IPS DF 4.7 (cell line): Measurements from ENCODE around the gene ESYT3.

ENCODE experiments used
- DNase-seq: peaks from one replicate; pipeline ENCODE4 v3.0.0-alpha.2; 2013; ENCODE audit warnings: low spot score; ENCODE audit errors: extremely low read depth

The ESYT3 gene

DNA sequence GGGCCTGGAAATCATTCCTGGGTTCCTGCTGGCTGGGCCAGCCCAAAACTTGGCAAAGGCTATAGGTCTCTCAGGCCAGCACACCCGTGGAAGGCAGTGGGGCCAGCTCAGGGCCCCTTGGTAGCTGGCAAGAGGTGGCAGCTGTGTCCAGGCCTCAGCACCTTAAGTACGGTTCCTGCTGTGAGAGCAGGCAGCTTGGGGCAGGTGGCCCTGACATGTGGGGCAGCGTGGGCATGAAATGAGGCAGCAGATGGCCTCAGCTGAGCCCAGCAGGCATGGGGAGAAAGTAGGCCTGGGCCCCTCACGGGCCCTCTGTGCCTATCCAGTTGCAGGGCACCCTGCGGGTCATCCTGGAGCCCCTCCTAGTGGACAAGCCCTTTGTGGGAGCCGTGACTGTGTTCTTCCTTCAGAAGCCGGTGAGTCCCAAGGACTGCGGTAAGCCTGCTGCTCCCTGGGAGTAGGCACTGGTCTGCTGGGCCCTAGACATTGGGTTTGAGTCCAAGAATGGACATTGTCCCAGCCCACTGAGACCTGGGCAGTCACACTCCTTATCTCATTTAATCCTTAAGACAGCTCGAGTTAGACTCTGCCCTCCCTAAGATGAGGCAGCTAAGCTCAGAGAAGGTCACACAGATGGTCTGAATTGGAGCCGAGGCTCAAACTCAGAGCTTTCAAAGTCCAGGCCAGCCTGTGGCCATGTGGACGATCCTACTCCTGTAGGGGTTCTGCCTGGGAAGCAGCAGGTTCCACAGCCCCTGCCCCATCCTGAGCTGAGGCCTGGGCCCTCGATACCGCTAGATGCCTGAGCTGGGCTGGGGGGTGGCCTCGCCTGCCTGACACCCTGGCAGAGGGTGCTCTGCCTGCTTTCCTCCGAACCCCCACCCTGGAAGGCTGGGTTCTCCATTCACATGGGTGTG, 25.5 kb downstream of the ESYT3 start:
- no peak for DNase-seq

DNA sequence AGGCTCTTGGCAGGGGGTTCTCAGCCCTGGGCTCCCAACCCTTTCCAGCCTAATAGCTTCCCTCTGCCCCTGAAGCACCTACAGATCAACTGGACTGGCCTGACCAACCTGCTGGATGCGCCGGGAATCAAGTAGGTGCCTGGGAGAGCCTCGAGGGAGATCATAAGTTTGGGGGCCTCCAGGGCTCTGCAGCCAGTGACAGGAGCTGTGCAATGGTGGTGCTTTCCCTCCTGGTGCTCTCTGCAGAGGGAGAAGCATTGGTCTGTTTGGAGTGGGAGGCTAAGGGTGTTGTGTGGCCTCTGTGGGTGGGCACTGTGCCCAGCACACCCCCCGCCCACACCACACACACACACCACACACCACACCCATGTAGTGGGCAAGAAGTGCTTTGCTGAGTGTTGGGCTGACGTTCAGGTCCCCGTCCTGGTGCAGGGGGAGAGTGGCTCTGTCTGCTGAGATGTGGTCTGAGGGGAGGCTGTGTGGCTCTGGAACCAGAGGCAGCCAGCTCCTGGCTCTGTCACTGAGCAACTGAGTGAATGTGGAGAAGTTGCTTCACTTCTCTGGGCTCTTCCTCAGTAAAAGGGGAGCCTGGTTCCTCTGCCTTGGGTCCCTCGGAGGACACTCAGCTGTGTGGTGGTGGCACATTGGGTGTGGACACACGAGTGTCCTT, 26.3 kb downstream of the ESYT3 start:
- no peak for DNase-seq

DNA sequence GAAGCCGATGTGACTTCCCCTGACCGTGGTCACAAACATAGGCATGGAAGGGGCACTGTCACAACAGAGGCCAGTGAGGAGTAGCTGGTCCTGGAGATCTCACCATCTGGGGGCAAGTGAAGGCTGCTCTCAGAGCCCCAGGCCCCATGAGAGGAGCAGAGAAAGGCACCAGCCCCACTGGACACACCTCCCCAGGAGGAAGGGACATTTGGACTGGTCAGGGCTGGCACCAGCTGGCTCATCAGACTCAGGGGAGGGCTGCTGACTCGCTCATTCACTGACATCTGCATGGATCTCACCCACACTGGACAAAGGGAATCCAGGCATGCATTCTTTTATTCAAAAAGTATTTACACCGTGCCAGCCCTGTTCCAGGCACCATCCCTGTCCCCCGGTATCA, 26.8 kb downstream of the ESYT3 start:
- no peak for DNase-seq

- no peak for DNase-seq
Observed at GRCh38 chr3:138461896-138462295, 27.5 kb downstream of the ESYT3 start.

GRCh38 chr3:138463724-138464490, 29.5 kb downstream of the ESYT3 start:
- DNase-seq: no peak

GRCh38 chr3:138464491-138464860, 30.1 kb downstream of the ESYT3 start:
- no peak for DNase-seq

- no peak for DNase-seq
Observed at GRCh38 chr3:138465451-138465850, 31.0 kb downstream of the ESYT3 start.

DNA sequence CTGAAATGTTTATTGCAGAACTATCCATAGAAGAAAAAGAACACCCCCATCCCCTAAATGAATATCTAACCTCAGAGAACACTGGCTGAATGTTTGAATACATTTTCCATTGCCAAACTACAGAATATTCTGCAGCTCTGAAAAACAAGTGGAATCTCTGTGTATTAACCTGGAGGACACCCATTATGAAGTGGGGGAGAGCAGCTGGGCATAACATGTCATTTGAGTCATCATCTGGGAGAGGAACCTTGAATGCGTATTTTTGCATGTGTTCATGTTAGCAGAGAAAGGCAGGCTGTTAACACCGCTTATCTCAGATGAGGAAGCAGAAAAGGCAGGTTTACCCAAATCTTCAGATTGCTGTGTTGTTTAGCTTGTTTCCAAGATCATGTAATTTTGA, 31.5 kb downstream of the ESYT3 start:
- DNase-seq: no peak

GRCh38 chr3:138467931-138468330, 33.5 kb downstream of the ESYT3 start:
- no peak for DNase-seq

- DNase-seq: no peak
Observed at GRCh38 chr3:138468451-138468850, 34.0 kb downstream of the ESYT3 start.

DNA sequence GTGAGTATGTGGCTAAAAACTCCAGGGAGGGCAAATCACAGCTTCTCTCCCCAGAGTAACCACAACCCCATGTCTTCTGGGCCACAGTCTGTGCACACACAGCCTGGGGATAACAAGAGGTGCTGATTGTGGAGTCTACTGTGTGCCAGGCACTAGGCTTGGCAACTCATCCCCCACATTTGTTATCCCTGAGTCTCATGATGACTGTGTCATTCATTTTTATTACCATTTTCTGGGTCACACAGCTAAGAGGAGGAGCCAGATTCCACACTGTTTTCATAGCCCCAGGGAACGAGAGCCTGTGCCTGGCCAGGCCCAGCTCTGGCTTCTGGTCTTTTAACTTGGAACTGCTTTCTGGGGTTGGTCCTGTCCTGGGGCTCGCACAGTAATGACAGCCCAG, 34.5 kb downstream of the ESYT3 start:
- no peak for DNase-seq

GRCh38 chr3:138469874-138470273, 35.5 kb downstream of the ESYT3 start:
- DNase-seq: no peak

- DNase-seq: no peak
Observed at GRCh38 chr3:138470687-138471086, 36.3 kb downstream of the ESYT3 start.

DNA sequence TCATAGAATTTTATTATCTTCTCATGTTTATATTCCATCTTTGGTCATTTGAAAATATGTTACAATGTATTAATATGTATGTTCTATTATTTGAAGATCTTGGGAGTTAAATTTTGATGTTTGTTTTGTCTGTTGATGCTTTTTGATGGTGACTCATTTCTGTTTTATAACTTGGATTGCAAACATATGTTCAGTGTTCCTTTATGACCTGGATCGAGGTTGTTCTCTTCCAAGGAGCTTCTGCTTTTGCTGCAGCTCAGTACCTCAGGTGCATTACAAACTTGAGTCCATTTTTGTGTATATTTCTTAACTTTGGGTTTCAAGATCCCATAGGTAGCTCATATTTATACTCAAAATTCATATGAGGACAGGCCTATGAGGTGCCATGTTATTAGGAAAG, 37.1 kb downstream of the ESYT3 start:
- DNase-seq: no peak

- DNase-seq: no peak
Observed at GRCh38 chr3:138472141-138472825, 37.9 kb downstream of the ESYT3 start.

DNA sequence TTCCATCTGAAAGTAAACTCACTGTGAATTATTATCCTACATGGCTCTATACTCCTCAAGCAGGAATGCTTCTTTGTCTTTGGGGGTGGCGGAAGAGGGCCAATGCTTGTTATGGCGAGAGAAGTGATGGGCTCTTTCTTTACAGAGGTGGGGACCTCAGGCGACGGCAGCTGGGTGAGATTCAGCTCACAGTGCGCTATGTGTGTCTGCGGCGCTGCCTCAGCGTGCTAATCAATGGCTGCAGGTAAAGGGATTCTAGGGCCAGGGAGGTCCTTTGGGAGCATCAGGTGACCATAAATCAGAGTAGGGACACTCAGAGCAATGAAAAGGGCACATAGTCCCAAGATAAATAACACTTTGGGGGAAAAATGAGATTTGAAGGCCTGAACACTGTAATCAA, 39.0 kb downstream of the ESYT3 start:
- no peak for DNase-seq

DNA sequence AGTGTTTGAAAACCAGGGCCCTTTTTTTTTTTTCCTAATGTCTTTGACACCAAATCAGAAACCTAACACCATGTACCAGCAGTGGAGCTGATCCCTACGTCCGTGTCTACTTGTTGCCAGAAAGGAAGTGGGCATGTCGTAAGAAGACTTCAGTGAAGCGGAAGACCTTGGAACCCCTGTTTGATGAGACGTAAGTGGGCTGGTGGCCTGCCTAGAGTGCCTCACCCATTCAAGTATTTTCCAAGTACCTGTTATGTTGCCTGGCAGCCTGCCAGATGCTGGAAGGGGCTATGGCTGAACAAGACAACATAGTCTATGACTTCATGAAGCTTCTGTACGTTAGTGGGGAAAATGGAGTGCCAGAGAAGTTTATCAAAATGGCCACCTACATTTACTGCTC, 39.7 kb downstream of the ESYT3 start:
- DNase-seq: no peak

DNA sequence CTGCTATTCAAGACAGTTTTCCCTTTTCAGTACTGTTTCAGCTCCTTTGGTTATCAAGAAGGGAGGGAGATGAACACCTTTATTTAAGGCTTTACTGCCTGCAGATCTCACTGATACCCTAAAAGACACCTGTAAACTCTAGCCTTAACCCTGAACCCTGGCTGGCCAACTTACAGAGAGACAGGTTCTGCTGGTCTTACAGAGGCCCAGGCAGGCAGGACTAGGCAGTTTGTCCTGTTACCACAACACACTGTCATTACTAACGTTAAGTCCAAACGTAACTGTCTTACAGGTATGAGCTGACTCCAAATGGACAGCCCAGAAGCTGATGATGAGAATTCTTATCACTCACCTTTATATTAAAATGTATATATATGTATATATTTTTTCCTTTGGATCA, 42.1 kb downstream of the ESYT3 start:
- DNase-seq: no peak

- no peak for DNase-seq
Observed at GRCh38 chr3:138477120-138477519, 42.7 kb downstream of the ESYT3 start.

DNA sequence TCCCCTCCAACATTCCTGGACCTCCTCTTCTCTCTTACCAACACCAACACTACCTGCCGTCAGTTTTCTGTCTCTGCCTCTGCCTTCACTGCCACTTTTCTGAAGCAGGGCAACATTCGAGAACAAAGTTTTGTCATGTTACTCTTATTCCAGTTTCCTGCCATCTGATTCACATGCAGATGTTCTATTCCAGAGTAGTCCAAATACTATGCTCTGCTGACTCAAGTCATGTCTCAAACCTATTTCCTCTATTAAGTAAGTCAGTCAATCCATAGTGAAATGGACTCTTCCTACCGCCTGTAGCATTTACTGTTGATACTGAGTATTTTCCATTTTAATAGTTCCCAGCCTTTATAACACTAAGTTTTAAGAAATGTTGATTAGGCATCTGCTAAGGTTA, 43.4 kb downstream of the ESYT3 start:
- no peak for DNase-seq

GRCh38 chr3:138479438-138479863, 45.0 kb downstream of the ESYT3 start:
- peak; percentile 30 for DNase-seq
